Endometrium (tissue), 2 donors: ENCODE data around the gene RCCD1.

Experiments
- FAIRE-seq: peaks from 2 replicates; lab custom pipeline; 2012; peaks lifted over from hg19 to GRCh38; lab: Jason Lieb, UNC
- donor health status: control.
- donor health status: control.

Gene RCCD1

GRCh38 chr15:90942354-90943120 is 12.1 kb upstream of the RCCD1 start:
- FAIRE-seq = no peak

DNA sequence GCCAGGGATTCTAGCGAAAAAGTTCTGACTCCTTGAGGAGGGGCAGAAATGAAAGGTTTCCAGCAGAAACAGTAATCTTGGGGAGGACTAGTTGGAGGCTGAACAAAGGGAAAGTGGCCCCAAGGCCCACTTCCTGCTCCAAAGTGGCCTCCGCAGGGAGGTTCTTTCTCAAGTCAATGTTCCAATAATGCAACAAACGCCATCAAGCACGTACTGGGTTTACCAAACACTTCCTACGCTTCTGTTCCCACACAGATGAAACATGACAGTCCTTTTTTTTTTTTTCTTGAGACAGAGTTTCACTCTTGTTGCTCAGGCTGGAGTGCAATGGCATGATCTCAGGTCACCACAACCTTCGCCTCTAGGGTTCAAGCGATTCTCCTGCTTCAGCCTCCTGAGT is 9.6 kb upstream of the RCCD1 start:
- no peak for FAIRE-seq

- no peak for FAIRE-seq
Measured at GRCh38 chr15:90946538-90946937, 8.1 kb upstream of the RCCD1 start.

- no peak for FAIRE-seq
Measured at GRCh38 chr15:90946941-90947576, 7.6 kb upstream of the RCCD1 start.

DNA sequence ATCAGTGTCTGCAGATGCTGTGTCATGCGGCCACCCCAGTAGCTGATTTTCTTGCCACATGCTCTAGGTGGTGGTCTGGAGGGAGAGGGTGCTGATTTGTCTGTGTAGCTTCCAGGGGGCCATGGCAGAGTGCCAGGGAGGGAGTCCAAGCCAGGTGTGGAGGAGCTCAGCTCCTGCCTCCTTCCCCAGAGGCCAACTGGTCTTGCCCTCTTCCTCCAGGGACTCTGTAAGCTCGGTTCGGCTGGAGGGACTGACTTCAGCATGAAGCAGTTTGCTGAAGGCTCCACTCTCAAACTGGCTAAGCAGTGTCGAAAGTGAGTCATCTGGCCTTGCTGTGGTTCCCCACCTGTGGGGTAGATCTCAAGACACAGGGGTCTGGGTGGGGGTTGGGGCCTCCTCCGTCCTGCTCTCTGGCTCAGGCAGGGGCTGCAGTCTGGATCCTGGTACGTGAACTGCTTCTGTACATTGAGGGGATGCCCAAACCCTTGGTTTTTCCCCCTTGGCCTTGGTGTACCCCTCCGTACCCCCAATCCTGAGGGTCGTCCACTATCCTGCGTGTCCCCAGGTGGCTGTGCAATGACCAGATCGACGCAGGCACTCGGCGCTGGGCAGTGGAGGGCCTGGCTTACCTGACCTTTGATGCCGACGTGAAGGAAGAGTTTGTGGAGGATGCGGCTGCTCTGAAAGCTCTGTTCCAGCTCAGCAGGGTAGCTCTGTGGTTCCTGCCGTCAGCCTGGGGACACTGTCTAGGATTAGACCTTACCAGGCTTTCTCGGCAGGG is 6.9 kb upstream of the RCCD1 start:
- FAIRE-seq = no peak

DNA sequence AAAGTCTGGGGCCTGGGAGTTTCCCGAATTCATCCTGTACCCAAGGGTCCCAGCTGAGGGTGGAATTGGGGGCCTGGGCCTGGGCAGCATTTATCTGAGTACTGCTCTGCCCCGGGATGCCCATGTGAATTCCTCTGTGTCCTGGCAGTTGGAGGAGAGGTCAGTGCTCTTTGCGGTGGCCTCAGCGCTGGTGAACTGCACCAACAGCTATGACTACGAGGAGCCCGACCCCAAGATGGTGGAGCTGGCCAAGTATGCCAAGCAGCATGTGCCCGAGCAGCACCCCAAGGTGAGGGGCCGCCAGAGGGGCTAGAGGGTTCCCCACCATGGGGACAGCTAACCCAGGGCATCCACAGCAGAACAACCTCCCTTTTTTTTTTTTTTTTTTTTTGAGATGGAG is 6.2 kb upstream of the RCCD1 start:
- no peak for FAIRE-seq

- FAIRE-seq = no peak
Measured at GRCh38 chr15:90949979-90950675, 4.6 kb upstream of the RCCD1 start.

DNA sequence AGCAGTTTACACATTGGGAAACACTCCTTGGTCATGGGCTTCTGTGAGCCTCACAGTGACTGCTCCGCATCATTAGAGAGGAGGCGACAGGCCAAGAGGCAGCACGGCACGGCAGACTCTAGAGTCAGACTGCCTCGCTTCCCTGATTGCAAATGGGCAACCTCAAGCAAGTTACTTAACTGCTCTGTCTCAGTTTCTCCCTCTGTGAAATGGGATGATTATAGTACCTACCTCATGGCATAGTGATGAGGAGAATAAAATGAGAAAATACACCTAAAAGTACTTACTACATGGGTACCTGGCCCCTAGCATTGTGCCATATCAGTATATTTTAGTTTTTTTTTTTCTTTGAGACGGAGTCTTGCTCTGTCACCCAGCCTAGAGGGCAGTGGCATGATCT is 4.0 kb upstream of the RCCD1 start:
- no peak for FAIRE-seq

- no peak for FAIRE-seq
Measured at GRCh38 chr15:90952901-90953677, 1.6 kb upstream of the RCCD1 start.

- FAIRE-seq = no peak
Measured at GRCh38 chr15:90953947-90954711, 555 bp upstream of the RCCD1 start.

- FAIRE-seq = no peak
Measured at GRCh38 chr15:90955624-90956273, 1.1 kb downstream of the RCCD1 start.

GRCh38 chr15:90956274-90957030 is 1.8 kb downstream of the RCCD1 start:
- FAIRE-seq = no peak

DNA sequence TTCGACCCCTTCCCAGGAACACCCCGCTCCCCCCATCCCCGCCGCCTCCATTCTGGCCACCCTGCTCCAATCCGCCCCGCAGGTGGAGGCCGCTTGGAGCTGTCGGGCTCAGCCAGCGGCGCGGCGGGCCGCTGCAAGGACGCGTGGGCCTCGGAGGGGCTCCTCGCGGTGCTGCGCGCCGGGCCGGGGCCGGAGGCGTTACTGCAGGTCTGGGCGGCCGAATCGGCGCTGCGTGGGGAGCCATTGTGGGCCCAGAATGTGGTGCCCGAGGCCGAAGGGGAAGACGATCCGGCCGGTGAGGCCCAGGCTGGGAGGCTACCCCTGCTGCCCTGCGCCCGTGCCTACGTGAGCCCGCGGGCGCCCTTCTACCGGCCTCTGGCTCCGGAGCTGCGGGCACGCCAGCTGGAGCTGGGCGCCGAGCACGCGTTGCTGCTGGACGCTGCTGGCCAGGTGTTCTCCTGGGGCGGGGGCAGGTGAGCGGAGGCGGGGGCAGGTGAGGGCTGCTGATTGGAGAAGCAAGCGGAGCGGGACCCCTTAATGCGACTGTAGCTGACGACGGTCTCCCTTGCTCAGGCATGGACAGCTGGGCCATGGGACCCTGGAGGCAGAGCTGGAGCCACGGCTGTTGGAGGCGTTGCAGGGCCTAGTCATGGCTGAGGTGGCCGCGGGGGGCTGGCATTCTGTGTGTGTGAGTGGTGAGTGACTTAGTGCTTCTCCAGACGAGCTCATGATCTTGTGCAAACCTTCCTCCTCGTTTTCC is 2.5 kb downstream of the RCCD1 start:
- FAIRE-seq = no peak

- no peak for FAIRE-seq
Measured at GRCh38 chr15:90957791-90958190, 3.1 kb downstream of the RCCD1 start.

- no peak for FAIRE-seq
Measured at GRCh38 chr15:90959028-90959595, 4.4 kb downstream of the RCCD1 start.

GRCh38 chr15:90959894-90960293 is 5.2 kb downstream of the RCCD1 start:
- no peak for FAIRE-seq

DNA sequence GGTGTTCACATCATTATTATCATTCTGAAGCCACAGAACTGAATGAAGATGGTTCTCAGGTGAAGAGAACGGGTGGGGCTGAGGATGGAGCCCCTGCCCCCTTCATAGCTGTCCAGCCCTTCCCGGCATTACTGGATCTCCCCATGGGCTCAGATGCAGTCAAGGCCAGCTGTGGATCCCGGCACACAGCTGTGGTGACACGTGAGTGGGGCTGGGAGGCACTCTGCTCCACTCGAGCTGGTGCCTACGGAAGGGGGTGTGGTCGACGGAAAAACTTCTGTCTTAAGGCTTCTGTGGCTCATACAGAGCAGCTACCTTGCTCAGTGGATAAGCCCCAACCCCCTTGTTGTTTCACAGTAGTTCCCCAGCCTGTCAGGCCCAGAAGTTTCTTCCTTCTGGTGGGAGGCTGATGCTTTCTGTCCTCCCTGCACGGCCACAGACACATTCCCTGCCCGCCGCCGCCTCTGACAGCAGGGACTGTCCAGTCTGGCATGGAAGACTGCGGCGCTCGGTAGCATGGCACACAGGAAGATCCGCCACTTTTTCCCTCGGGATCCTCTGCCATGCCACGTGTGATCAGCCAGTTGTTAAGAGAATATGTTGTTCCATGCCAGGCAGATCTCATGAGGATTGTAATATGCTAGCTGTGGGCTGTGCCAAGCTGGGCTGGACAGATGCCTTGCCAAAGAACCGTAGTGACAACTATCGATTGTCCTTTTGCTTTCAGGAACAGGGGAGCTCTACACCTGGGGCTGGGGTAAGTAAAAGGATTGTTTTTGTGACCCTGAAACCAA is 5.8 kb downstream of the RCCD1 start:
- FAIRE-seq = no peak

- FAIRE-seq = no peak
Measured at GRCh38 chr15:90962021-90962420, 7.3 kb downstream of the RCCD1 start.
